GM18868 (cell line): ENCODE measurements around the gene PLB1.

Experiments
- ATAC-seq: cut with Tn5 transposase; IDR thresholded peaks from one replicate; pipeline ENCODE4 v1.9.1; 2021; ENCODE audit warnings: mild to moderate bottlenecking, moderate library complexity; ENCODE audit not compliant: unreplicated experiment

The PLB1 gene

DNA sequence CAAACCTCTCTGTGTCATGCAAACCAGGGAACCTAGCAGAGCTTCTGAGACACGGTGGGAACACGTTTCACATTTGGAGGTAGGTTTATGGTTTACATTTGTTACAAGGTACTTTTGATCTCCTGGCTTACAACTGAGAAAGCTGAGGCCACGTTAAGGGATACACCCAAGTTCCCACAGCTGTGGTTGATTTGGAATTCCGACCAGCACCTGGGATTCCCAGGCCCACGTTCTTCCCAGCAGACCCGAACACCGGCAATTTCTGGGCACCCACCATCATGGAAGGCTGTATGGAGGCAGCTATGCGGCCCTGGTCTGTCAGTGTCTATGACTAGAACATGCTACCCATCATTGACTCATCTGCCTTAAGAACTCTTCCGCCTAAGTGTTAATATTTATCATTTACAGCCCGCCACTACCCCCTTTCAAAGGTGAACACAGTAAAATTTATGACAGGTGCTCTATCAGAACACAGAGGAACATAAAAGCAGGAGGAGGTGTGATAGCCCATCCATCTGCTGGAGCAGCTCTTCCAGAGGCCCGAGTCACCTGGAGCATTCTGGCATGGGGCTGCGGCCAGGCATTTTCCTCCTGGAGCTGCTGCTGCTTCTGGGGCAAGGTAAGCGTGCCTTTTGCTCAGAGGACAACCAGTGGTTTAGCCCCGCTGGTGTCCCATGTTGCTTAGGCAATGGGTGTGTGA, at the start of gene PLB1:
TSS of gene PLB1 (plus strand) at position 510 of the 700 bp plus-strand sequence. CDS start at position 565, 55 bp downstream.
- no peak for ATAC-seq

DNA sequence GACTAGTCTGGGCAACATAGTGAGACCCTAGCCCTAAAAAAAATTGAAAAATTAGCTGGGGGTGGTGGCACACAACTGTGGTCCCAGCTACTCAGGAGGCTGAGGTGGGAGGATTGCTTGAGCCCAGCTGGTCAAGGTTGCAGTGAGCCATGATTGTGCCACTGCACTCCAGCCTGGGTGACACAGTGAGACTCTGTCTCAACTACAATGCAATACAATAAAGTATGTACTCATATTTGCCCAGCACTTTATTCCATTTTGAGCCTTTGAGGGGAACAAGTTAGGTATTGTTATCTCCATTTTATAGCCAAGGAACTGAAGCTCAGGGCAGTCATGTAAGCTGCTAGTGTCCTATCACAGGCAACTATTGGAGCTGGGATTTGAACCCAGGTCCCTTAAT, 49.3 kb upstream of the PLB1 start:
- ATAC-seq = no peak

GRCh38 chr2:28447086-28447485, 48.8 kb upstream of the PLB1 start:
- ATAC-seq = no peak

- no peak for ATAC-seq
Measured at GRCh38 chr2:28447943-28448792, 47.7 kb upstream of the PLB1 start.

GRCh38 chr2:28448793-28449100, 47.1 kb upstream of the PLB1 start:
- ATAC-seq = no peak

GRCh38 chr2:28449126-28449487, 46.8 kb upstream of the PLB1 start:
- no peak for ATAC-seq

DNA sequence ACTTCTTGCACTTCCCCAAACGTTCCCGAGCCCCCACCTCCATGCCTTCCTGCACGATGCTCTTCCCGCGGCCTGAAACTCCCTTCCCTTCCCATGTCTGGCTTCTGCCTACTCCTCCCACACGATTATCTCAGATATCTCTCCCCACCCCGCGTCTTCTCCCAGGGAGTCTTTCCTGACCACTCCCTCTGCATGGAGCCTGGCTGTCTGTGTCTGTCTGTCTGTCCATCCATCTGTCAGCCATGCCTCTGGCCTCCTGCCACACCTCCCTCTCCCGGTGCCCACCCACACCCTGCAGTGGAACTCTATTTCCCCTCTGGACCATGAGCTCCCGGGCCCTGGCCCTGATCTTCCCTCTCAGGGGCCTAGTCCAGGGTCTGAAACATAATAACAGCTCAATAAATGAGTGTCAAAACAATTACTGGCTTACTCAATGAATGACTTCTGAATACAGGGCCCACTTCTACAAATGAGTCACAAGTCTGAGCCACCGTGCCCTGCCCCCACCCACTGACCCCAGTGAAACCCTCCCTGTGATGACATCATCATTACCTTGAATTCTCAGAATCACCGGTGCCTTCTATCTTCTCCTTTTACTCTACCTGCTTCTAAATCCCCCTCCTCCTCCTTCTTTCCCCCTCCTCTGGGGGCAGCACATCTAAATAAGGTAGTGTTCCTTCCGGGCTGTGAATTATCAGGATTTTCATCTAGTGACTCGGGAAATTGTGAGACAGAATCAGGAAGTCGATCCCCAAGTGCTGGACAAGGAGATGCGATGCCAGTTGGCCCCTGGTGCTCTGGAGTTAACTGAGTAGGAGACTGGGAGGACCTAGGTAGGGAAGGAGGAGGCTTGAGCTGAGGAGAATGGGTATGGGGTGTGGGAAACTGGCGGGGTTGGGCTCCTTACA, 46.1 kb upstream of the PLB1 start:
- ATAC-seq = no peak

- no peak for ATAC-seq
Measured at GRCh38 chr2:28450901-28451565, 44.8 kb upstream of the PLB1 start.

- ATAC-seq = no peak
Measured at GRCh38 chr2:28451793-28452533, 43.9 kb upstream of the PLB1 start.

DNA sequence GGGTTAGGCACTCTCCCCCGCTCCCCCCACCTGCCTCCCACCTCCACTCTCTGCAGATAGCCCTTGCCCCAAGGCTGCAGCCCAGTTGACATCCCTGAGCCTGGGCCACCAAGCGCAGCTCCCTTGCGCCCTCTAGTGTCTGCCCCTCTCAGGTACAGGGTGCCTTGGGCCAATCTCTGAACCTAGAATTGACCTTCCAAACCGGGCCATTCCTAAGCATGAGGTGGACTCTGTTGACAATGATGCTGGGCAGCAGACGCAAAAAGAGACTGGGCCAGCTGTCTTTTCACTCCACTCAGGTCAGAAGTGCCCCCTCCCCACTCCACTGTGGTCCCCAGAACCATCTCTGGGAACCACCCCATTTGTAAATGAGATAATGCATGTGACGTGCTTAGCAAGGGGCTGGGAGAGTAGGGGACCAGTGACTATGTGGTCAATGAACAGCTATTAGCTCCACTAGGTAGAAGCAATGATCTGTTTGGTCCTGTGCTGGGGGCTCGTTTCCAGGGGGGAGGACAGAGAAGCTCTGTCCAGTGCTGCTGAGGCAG, 43.3 kb upstream of the PLB1 start:
- no peak for ATAC-seq

DNA sequence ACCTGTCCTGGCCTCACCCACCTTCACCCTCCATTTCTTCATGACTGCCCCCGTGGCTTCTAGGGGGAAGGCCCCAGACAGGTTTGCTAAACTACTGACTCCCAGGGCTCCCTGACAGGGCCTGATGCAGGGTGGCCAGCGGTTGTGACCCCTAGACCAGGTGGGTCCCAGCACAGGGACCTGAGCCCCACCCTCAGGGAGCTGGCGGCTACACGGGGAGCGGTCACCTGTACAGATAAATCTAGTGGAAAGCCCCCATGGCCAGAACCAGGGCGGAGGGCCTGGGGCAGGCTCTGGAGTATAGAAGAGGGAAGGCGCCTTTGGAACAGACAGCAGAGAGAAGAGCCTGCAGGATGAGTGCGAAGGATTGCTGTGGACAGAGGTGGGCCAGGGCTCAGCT, 42.5 kb upstream of the PLB1 start:
- ATAC-seq = no peak

- no peak for ATAC-seq
Measured at GRCh38 chr2:28454016-28454930, 41.6 kb upstream of the PLB1 start.

- ATAC-seq = no peak
Measured at GRCh38 chr2:28457237-28457636, 38.6 kb upstream of the PLB1 start.

DNA sequence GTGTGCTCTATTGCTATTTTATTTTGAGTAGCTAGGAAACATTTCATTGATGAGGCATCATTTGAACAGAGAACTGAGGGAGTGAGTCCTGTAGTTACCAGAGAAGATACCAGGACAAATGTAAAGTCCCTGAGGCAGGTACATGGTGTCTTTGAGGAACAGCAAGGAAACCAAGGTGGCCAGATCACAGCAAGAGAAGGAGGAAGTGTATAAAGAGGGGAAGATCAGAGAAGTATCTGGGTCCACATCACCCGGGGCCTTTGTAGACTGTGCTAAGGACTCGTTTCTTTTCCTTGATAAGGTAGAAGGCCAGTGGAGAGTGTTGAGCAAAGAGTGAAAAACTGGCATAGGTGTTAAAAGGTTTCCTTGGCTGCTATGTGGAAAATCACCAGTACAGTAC, 34.8 kb upstream of the PLB1 start:
- ATAC-seq = no peak

DNA sequence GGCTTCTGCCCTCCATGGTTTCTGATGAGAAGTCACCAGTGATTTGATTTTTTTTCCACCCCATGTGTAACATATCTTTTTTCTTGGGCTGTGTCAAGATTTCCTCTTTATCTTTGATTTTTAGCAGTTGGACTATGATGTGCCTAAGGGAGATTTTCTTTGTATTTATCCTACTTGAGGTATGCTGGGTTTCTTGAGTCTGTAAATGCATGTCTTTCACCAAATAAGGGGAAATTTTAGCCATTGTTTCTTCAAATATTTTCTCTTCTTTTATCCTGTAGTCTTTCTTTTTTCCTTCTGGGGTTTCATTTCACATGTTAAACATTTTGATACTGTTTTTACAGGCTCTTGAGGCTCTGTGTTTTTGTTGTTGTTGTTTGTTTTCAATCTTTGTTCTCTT, 33.7 kb upstream of the PLB1 start:
- ATAC-seq = no peak

- ATAC-seq = no peak
Measured at GRCh38 chr2:28463211-28463816, 32.5 kb upstream of the PLB1 start.

- no peak for ATAC-seq
Measured at GRCh38 chr2:28463893-28464292, 32.0 kb upstream of the PLB1 start.

DNA sequence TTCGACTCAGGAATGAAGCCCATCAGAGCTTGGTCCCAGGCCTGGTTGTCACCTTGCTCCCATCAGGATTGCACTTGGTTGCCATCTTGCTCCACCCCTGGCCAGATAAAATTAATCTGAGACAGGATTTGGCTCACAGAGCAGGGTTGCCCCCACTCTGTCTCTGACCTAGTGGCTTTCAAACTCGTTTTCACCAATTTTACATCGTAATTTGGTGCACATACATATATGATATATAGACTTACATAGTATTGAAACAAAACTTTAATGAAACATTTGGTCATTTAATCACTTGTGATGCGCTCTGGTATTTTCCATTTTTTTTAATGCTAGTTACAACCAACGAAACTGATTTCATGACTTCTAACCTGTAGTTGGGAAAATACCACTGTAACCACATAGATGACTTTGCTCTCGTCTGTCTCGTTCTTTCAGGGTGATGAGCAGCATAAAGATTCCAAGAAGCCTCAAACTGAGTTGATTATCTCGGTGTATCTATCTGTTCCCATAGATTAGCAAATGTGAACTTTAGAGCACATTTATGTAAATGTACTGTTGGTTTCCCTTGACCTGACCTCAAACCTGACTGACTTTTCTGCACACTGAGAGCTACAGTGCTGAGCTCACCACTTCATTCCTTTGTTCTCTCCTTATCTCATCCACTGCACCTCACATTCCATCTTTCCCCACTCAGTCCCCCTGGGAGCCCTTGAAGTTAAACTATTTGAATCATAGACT, 30.5 kb upstream of the PLB1 start:
- ATAC-seq = no peak
